Activated T-cell treated with anti-CD3 and anti-CD28 coated beads for 48 hours (primary cell): ENCODE measurements around the gene AP3S2.
"Not testable (repeated sequence)": the region's sequence is repeated elsewhere in the genome, so short reads cannot be mapped to it uniquely, and the experiment has no call there.

Experiments
- DNase-seq: peaks from one replicate; pipeline ENCODE4 v3.0.0-alpha.2; 2020; ENCODE audit warnings: low read depth

AP3S2 gene

DNA sequence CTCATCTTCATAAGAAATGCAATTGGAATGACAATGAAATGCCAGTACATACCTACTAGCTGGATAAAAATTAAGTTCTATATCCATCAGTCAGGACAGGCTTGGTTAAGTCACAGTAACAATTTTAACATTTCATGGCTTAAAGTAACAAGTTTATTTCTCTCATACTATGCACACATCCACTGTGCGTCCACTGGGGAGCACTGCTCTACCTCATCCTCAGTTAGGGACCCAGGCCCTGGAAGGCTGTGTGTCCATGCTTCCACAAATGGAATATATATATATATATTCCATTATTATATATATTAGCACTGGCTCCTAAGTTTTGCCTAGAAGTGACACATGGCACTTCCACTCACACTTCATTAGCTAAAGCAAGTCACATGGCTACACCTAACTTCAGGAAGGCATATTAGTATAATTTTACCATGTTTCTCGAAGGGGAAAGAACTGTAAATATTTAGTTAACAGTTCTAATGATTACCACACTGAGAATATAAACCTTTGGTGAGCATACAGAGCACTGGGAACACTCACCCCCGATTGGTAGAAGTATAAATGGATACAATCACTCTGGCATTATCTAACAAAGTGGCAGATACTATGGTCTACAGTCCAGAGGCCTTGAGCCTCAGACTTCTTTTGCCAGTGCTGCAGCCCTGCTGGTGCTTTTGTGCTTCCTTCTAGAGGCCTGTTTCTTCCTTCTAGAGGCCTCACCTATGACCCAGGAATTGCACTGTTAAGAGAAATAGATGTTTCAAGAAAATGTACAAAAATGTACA is 28.6 kb downstream of the AP3S2 start:
- DNase-seq, result no peak

DNA sequence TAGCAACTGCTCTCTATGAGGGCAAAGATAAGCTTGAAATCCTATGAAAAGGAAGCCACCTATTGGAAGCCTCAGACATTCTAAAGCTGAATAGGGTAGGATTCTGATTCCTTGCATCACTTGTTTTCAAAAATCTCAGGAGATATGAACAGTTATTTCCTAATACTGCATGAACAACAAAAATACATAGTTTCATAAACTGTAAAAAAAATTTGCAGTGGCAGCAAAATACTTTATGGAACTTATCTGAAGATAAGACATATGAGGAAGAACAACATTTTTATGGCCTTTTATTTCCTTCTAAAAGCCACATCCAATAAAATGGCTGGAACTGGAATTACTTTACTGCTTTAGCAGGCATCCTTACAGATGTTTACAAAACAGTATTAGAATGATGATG is 29.9 kb downstream of the AP3S2 start:
- no peak for DNase-seq

- DNase-seq, result no peak
These were observed 32.9 kb downstream of the AP3S2 start for GRCh38 chr15:89860891-89861290.

- no peak for DNase-seq
These were observed 33.4 kb downstream of the AP3S2 start for GRCh38 chr15:89860431-89860830.

DNA sequence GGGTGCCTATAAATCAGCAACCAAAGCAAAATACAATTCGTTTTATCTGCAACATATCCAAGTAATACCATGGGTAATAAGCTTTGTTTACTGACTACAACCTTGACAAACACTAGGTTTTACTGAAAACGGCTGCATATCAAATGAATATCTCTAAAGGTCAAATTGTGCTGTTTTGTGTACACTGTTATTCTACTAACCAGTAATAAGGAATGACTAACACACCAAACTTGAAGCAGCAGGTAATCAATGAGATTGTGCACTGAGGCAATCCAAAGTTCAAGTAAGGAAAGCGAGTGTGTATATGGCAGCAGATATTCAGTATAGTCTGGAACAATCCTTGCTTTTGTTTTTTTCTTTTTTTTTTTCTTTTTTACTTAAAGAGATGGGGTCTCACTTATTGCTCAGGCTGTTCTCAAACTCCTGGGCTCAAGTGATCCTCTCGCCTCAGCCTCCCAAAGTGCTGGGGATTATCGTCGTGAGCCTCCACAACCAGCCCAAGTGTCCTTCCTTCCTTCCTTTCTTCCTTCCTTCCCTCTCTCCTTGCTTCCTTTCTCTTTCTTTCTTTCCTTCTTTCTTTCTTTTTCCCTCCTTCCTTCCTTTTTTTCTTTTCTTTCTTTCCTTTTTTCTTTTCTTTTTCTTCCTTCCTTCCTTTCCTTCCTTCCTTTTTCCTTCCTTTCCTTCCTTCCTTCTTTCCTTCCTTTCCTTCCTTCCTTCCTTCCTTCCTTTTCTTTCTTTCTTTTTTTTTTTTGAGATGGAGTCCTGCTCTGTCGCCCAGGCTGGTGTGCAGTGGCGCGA is 34.9 kb downstream of the AP3S2 start:
- no peak for DNase-seq

GRCh38 chr15:89857673-89858072 is 36.1 kb downstream of the AP3S2 start:
- DNase-seq, result no peak

DNA sequence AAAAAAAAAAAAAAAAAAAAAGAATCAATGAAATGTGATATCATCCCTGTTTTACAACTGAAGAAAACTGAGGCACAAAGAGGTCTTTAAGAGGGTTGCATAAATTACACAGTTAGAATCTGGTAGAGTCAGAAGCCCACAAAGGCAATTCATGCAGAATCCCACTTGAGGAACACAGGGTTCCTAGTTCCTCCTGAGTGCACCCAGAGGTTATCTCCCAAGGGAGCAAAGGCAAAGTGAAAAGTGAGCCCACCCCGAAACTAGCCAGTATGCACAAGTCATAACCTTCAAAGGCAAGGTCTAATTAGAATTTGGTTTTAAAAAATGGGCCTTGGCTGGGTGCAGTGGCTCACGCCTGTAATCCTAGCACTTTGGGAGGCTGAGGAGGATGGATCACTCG is 37.8 kb downstream of the AP3S2 start:
- no peak for DNase-seq

- DNase-seq, result not testable (repeated sequence)
These were observed 38.9 kb downstream of the AP3S2 start for GRCh38 chr15:89854863-89855262.

DNA sequence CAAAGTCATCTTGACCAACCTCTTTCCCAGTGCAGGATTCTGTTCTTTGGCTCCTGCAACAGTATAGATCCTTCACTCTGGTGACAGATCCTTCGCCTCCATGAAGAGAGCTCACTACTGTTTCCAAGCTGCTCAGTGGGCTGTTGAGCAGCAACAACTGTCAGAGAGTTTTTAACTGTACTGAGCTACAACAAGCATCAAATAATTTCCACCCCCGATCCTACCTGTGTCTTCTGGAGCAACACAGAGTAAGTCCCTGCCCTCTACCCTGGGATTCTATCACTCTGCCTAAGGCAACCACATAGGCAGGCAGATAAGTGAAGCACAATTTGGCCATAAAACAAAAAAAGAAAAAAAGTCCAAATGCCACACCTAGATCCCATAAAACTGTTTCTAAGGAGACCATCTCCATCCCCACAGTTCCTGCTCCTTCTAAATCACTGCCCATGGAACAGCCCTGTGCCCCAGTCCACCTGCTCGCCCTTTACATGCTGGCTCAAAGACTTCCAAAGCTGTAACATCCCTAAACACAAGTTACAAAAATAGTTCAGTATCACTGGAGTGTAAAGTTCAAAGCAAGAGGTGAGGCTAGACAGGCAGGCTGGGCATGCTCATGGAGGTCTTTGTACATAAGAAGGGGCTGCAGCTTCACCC is 41.3 kb downstream of the AP3S2 start:
- no peak for DNase-seq

DNA sequence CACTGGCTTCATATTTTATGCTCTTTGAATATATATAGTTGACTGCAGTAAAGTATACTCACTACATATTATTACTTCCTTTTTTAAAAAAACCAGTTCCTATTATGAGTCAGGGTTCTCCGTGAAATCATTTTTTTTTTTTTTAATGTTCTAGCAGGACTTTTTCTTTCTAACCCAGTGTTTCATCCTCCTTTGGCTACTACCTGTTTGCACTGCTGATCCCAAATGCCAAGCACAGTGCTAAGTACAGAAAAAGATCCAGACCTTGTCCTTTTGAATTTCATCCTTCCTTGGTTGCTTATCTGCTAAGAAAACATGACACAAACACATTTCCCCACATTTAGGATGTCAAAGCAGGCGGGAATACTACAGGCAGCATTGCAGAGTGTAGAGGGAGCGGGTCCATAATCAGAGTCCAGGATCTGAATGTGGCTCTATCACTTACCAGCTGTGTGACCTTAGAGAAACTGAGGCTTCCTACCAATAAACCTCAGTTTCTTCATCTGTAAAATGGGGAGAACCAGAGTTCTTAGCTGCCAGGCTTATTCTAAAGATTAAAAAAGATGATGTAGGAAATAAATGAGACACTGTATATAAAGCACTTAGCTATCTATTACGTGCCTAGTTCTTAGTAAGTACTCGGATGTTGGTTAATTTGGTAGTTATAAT is 42.0 kb downstream of the AP3S2 start:
- no peak for DNase-seq

- no peak for DNase-seq
These were observed 44.9 kb downstream of the AP3S2 start for GRCh38 chr15:89848970-89849292.

DNA sequence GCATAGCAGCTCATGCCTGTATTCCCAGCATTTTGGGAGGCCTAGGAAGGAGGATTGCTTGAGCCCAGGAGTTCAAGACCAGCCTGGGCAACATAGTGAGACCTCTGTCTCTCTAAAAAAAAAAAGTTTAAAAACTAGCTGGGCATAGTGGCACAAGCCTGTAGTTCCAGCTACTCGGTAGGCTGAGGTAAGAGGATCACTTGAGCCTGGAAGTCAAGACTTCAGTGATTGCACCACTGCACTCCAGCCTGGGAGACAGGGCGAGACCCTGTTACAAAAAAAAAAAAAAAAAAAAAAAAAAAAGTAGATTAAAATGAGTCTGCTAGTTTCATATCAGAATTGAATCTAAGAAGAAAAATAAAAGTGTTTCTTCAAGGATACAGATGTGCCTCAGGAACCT is 46.7 kb downstream of the AP3S2 start:
- DNase-seq, result no peak

GRCh38 chr15:89845305-89845893 is 48.4 kb downstream of the AP3S2 start:
- no peak for DNase-seq

DNA sequence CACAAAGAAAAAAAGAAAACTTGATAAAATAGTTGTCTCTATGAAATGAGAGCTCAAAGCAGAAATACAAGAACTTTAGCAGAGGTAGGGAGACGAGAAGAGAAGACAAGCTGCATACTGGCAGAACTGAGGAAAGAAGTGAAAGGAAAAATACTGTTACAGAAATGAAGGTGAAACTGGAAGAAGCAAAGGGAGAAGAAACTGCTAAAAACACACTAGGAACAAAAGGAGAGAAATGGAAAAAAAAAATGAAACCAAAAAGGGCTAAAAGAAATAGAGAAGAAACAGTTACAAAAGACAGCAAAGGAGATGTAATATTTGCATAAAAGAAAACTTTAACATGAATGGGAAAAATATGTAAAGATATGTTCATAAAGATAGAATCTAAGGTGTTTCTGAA is 51.8 kb downstream of the AP3S2 start:
- DNase-seq, result no peak

DNA sequence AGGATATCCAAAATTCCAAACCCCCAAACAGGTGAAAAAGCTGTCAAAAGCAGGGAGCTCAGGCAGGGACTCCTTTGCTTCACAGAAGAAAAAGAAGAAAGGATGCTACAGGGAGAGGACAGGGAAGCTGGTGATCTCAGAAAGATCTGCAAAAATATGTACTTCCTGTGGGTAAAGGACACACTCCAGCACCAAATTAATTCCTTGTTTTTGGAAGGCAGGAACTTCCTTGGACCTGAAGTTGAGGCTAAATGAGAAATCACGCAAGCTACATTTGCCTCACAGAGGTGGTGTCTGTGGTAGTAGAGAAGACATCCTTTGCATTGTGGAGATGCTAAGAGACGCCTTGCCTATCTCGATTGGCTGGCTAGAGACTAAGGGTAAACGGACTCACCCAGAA is 52.5 kb downstream of the AP3S2 start:
- no peak for DNase-seq

GRCh38 chr15:89839167-89839810 is 54.5 kb downstream of the AP3S2 start:
- no peak for DNase-seq

DNA sequence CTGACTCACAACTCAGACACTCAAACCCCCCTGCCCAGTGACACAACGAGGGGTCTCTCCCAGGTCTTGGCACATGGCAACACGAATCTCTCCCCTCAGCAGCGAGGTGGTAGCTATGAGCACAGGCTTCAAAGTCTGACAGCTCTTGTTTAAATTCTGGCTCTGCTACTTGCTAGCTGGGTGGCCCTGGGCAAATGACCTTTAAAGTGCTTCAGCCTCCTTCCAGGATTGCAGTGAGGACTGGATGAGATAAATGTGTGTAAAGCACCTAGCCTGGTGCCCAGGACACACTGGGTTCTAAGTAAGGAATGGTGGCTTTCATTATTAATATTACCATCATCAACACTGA is 56.0 kb downstream of the AP3S2 start:
- no peak for DNase-seq

DNA sequence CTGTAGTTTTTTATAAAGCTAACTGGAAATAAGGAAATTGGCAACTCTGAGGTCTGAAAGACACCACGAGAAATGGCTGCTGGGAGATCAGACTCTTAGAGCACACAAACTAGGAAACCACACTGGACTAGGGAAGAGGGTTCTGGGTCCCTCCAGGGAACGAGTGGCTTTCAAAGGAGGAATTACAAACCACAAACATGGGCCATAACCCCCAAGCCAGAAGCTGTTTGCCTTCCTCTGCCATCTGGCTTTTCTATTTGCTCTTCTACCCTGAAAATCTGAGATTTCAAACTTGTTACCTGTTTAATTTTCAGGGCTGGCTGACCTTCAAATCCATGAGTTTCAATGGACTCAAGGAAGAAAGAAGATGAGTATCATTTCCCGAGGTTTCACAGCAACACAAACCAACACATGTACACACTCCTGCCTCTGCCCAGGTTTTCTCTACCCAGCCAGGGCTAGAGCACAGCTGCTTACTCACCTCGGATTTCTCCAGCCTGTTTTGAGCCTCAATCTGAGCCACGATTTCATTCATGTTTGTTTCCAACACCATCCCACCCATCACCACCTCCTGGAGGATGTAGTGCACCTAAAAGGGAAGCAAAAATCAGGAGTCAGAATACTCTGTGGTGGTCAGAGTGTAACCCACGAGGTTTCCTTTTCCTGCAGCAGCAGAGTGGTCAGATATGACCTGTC is 56.5 kb downstream of the AP3S2 start:
- DNase-seq, result no peak

- no peak for DNase-seq
These were observed 57.3 kb downstream of the AP3S2 start for GRCh38 chr15:89836267-89837133.

DNA sequence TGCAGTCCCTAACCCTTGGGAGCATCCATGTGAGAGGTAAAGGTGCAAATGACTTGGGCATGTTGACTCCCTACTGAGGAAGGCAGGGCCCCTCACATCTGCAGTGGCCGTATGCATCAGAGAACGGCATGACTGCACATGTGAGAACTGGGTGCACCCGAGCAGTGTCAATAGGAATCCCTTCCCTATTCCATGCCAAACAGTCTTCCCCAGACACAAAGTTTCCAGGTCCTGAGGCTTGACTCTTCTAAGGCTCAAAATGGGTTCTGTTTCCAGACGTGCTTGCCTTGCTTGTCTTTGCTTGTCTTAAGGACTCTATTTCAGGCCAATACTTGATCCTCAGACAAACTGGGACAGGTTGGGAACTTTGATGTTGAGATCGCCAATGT is 58.6 kb downstream of the AP3S2 start:
- DNase-seq, result no peak
